Fibroblast of skin of left biceps (primary cell): ENCODE data around the gene SPATA33.

Source experiments
- DNase-seq, 2 experiments: peaks; one replicate each; pipeline ENCODE4 v3.0.0-alpha.2; 2013; ENCODE audit warnings: low read depth in 2 of 2

Gene SPATA33

GRCh38 chr16:89657442-89658220 is at the start of gene SPATA33, which contains the start of gene CHMP1A:
Gene SPATA33, plus strand, starts transcription at chr16:89657836. Its CDS starts 76 bp downstream, at chr16:89657912.
Gene CHMP1A, minus strand, starts transcription at chr16:89657708. Its CDS starts 120 bp downstream, at chr16:89657588.
- peak; percentile 52 to 58 for DNase-seq

- no peak for DNase-seq
These were observed 49.5 kb upstream of the SPATA33 start for GRCh38 chr16:89607937-89608740.

- no peak for DNase-seq
These were observed 47.6 kb upstream of the SPATA33 start for GRCh38 chr16:89610108-89610453.

- no peak for DNase-seq
These were observed 45.0 kb upstream of the SPATA33 start for GRCh38 chr16:89612415-89613166.

GRCh38 chr16:89613231-89613953 is 44.2 kb upstream of the SPATA33 start, which contains the start of gene DPEP1:
Gene DPEP1, plus strand, starts transcription at chr16:89613642. Its CDS starts 16,769 bp downstream, at chr16:89630411.
- DNase-seq: no peak

GRCh38 chr16:89613954-89614459 is 43.6 kb upstream of the SPATA33 start:
- no peak for DNase-seq

- no peak for DNase-seq
These were observed 42.5 kb upstream of the SPATA33 start for GRCh38 chr16:89615176-89615575.

- DNase-seq: no peak
These were observed 42.0 kb upstream of the SPATA33 start for GRCh38 chr16:89615596-89616090.

GRCh38 chr16:89616623-89617022 is 41.0 kb upstream of the SPATA33 start:
- DNase-seq: no peak

- DNase-seq: no peak
These were observed 40.6 kb upstream of the SPATA33 start for GRCh38 chr16:89617036-89617435.

- DNase-seq: no peak
These were observed 39.3 kb upstream of the SPATA33 start for GRCh38 chr16:89618109-89618998.

GRCh38 chr16:89619840-89620239 is 37.8 kb upstream of the SPATA33 start:
- DNase-seq: no peak

GRCh38 chr16:89620406-89620841 is 37.2 kb upstream of the SPATA33 start:
- DNase-seq: no peak

- DNase-seq: no peak
These were observed 36.4 kb upstream of the SPATA33 start for GRCh38 chr16:89621136-89621697.

- no peak for DNase-seq
These were observed 35.8 kb upstream of the SPATA33 start for GRCh38 chr16:89621698-89622409.

- DNase-seq: no peak
These were observed 34.0 kb upstream of the SPATA33 start for GRCh38 chr16:89623511-89624261.

GRCh38 chr16:89624777-89625761 is 32.6 kb upstream of the SPATA33 start:
- DNase-seq: no peak
